H1 (cell line): ENCODE results near the gene CCDC148. TPM values are rescaled to one million over a fixed set of nuclear protein-coding genes. Genes with fewer than 3 reads are reported as not detected.
"Not testable (repeated sequence)": the region's sequence is repeated elsewhere in the genome, so short reads cannot be mapped to it uniquely, and the experiment has no call there.

ENCODE experiments used
- CTCF ChIA-PET: fragments of 300-600 bp; sonication (Branson Sonifier 250); formaldehyde crosslinking; loops from one replicate; lab custom pipeline; 2021; ENCODE audit not compliant: partially characterized antibody; lab: Charles Lee
- POLR2A ChIA-PET: fragments of 300-600 bp; sonication (Branson Sonifier 250); formaldehyde crosslinking; loops from one replicate; lab custom pipeline; 2021; ENCODE audit warnings: inconsistent platforms; ENCODE audit not compliant: partially characterized antibody; lab: Charles Lee
- DNase-seq, 2 experiments: peaks; one replicate each; pipeline versions ENCODE4 v3.0.0 to v3.0.0-alpha.2; 2010 to 2022; ENCODE audit warnings: low spot score in 2 of 2, low read depth in 1 of 2, mixed read lengths in 1 of 2
- FAIRE-seq: peaks from 2 replicates; lab custom pipeline; 2011; peaks lifted over from hg19 to GRCh38; lab: Jason Lieb, UNC
- H2AFZ ChIP-seq: 2 replicates; pipeline ENCODE4 v1.8.1; 2012; ENCODE audit warnings: low read length, inconsistent platforms
- H2AK5ac ChIP-seq: 2 replicates; pipeline ENCODE4 v1.6.1; 2013; ENCODE audit warnings: low read depth, low read length
- H2BK120ac ChIP-seq: replicated peaks from 2 replicates; pipeline ENCODE3; 2013; ENCODE audit warnings: low read depth, low read length, inconsistent platforms
- H2BK12ac ChIP-seq: 2 replicates; pipeline ENCODE4 v1.6.1; 2013; ENCODE audit warnings: low read depth, low read length
- H2BK15ac ChIP-seq: 2 replicates; pipeline ENCODE4 v1.6.1; 2013; ENCODE audit warnings: low read length
- H2BK20ac ChIP-seq: 2 replicates; pipeline ENCODE4 v1.6.1; 2013; ENCODE audit warnings: low read length
- H2BK5ac ChIP-seq: 2 replicates; pipeline ENCODE4 v1.6.1; 2013; ENCODE audit warnings: low read depth, low read length
- H3K14ac ChIP-seq: 2 replicates; pipeline ENCODE4 v1.6.1; 2013; ENCODE audit warnings: inconsistent platforms; ENCODE audit not compliant: insufficient read length
- H3K18ac ChIP-seq: 2 replicates; pipeline ENCODE4 v1.6.1; 2013; ENCODE audit warnings: low read length; ENCODE audit errors: extremely low read depth
- H3K23ac ChIP-seq: 2 replicates; pipeline ENCODE4 v1.6.1; 2013; ENCODE audit warnings: inconsistent platforms; ENCODE audit not compliant: insufficient read length
- H3K23me2 ChIP-seq: 2 replicates; pipeline ENCODE4 v1.6.1; 2013; ENCODE audit warnings: low read depth, low read length
- H3K27ac ChIP-seq: 2 replicates; pipeline ENCODE4 v1.6.1; 2011; ENCODE audit warnings: low read depth, low read length, inconsistent platforms
- H3K27me3 ChIP-seq, 4 experiments: replicated peaks in 1 of 4; 1 replicate in 1 of 4; 2 replicates in 3 of 4; pipeline versions ENCODE4 v1.6.1 to v1.8.1; 2011 to 2013; ENCODE audit warnings: low read length in 3 of 4, mild to moderate bottlenecking in 3 of 4, inconsistent platforms in 2 of 4, mixed read lengths in 2 of 4, moderate library complexity in 1 of 4; ENCODE audit not compliant: control insufficient read depth in 3 of 4, insufficient read depth in 3 of 4; ENCODE audit errors: extremely low read depth in 1 of 4
- H3K36me3 ChIP-seq, 4 experiments: 2 replicates each; pipeline versions ENCODE4 v1.6.1 to v1.8.1; 2011 to 2013; ENCODE audit warnings: mild to moderate bottlenecking in 4 of 4, low read length in 3 of 4, moderate library complexity in 2 of 4, control low read depth in 1 of 4, inconsistent platforms in 1 of 4; ENCODE audit not compliant: insufficient read depth in 4 of 4, control insufficient read depth in 2 of 4
- H3K4ac ChIP-seq: replicated peaks from 2 replicates; pipeline ENCODE3; 2013; ENCODE audit warnings: low read length, low read depth, mixed read lengths, inconsistent platforms; ENCODE audit not compliant: insufficient read length
- H3K4me1 ChIP-seq, 4 experiments: replicated peaks in 1 of 4; 1 replicate in 1 of 4; 2 replicates in 3 of 4; pipeline versions ENCODE4 v1.6.1 to v1.8.1; 2011 to 2013; ENCODE audit warnings: low read length in 3 of 4, inconsistent platforms in 2 of 4, mixed read lengths in 1 of 4; ENCODE audit not compliant: insufficient read depth in 4 of 4, control insufficient read depth in 3 of 4
- H3K4me2 ChIP-seq, 2 experiments: 2 replicates each; pipeline versions ENCODE4 v1.6.1 to v1.8.1; 2011 to 2013; ENCODE audit warnings: low read depth in 2 of 2, low read length in 2 of 2, control low read depth in 1 of 2, inconsistent platforms in 1 of 2, mild to moderate bottlenecking in 1 of 2; ENCODE audit not compliant: insufficient read depth in 1 of 2
- H3K4me3 ChIP-seq, 4 experiments: fragments of 200-600, 300-600 bp in 1 of 4; sonication (generic), shearing (Covaris generic), sonication (Bioruptor Twin) in 1 of 4; 2 replicates each; pipeline versions ENCODE4 v1.5.1 to v1.8.1; 2011 to 2016; ENCODE audit warnings: low read length in 4 of 4, low read depth in 3 of 4, control low read depth in 2 of 4, inconsistent platforms in 2 of 4, mild to moderate bottlenecking in 2 of 4, mixed read lengths in 1 of 4, moderate library complexity in 1 of 4; ENCODE audit not compliant: insufficient read depth in 2 of 4; ENCODE audit errors: extremely low read depth in 1 of 4
- H3K56ac ChIP-seq: replicated peaks from 2 replicates; pipeline ENCODE3; 2013; ENCODE audit warnings: low read depth, mild to moderate bottlenecking, mixed read lengths, low read length, inconsistent platforms; ENCODE audit not compliant: insufficient read length
- H3K79me1 ChIP-seq: 2 replicates; pipeline ENCODE4 v1.6.1; 2013; ENCODE audit warnings: low read depth, low read length, control low read depth
- H3K79me2 ChIP-seq, 2 experiments: 2 replicates each; pipeline versions ENCODE4 v1.6.1 to v1.8.1; 2012 to 2013; ENCODE audit warnings: low read length in 2 of 2, mild to moderate bottlenecking in 2 of 2, inconsistent platforms in 1 of 2; ENCODE audit not compliant: insufficient read depth in 2 of 2, control insufficient read depth in 1 of 2
- H3K9ac ChIP-seq, 4 experiments: replicated peaks in 1 of 4; 1 replicate in 1 of 4; 2 replicates in 3 of 4; pipeline versions ENCODE4 v1.6.1 to v1.8.1; 2011 to 2013; ENCODE audit warnings: low read depth in 3 of 4, low read length in 3 of 4, control low read depth in 2 of 4, mild to moderate bottlenecking in 2 of 4, moderate library complexity in 2 of 4, inconsistent platforms in 1 of 4; ENCODE audit errors: extremely low read depth in 1 of 4
- H3K9me3 ChIP-seq, 2 experiments: 2 replicates each; pipeline versions ENCODE4 v1.6.1 to v1.8.1; 2012 to 2013; ENCODE audit warnings: mild to moderate bottlenecking in 2 of 2, moderate library complexity in 2 of 2, control low read depth in 1 of 2, inconsistent platforms in 1 of 2, low read depth in 1 of 2, low read length in 1 of 2, mixed read lengths in 1 of 2; ENCODE audit not compliant: insufficient read depth in 2 of 2
- H4K20me1 ChIP-seq, 2 experiments: replicated peaks in 1 of 2; 2 replicates each; pipeline versions ENCODE3 to v1.8.1; 2011 to 2013; ENCODE audit warnings: inconsistent platforms in 2 of 2, low read length in 2 of 2, mild to moderate bottlenecking in 1 of 2; ENCODE audit not compliant: insufficient read depth in 2 of 2, control insufficient read depth in 1 of 2
- H4K5ac ChIP-seq: 2 replicates; pipeline ENCODE4 v1.6.1; 2013; ENCODE audit warnings: low read length, low read depth, mixed read lengths, inconsistent platforms; ENCODE audit not compliant: insufficient read length
- H4K8ac ChIP-seq: 2 replicates; pipeline ENCODE4 v1.8.0; 2013; ENCODE audit warnings: mild to moderate bottlenecking, moderate library complexity, low read length, inconsistent platforms; ENCODE audit not compliant: insufficient read depth; ENCODE audit errors: extremely low read depth
- H4K91ac ChIP-seq: replicated peaks from 2 replicates; pipeline ENCODE3; 2013; ENCODE audit warnings: low read length, mixed read lengths, inconsistent platforms; ENCODE audit not compliant: insufficient read length
- WGBS, 2 experiments: shearing (Covaris generic) in 1 of 2; methylation state at CpG; one replicate each; pipeline versions ENCODE4 v1.1.6 to v1.1.7; 2013 to 2015; ENCODE audit warnings: low lambda C conversion rate in 2 of 2, mixed read lengths in 2 of 2, inconsistent platforms in 1 of 2, low coverage in 1 of 2, missing lambda C conversion rate in 1 of 2; ENCODE audit not compliant: insufficient replicate concordance in 2 of 2, insufficient coverage in 1 of 2, insufficient read length in 1 of 2; ENCODE audit errors: extremely low coverage in 1 of 2, missing lambda C conversion rate in 1 of 2; 5-methylcytosine and 5-hydroxymethylcytosine counted together
- polyA plus RNA-seq, 7 experiments: library from polyadenylated mRNA; depleted of rRNA in 3 of 7; stranded (reverse) in 5 of 7; unstranded in 2 of 7; fragments of >200 nt in 5 of 7; fragments of 200-250 nt in 2 of 7; gene quantifications; 1 replicate in 5 of 7; 2 replicates in 1 of 7; 4 replicates in 1 of 7; pipeline versions ENCODE4 v1.2.1 to v1.2.3, GENCODE V29; 2011 to 2013; ENCODE audit warnings: missing spikeins in 2 of 7, mixed read lengths in 2 of 7
- total RNA-seq: library from RNA; stranded (reverse); fragmentation: NEBNext Ultra II Directional; extraction: Animal tissue kit (Norgen Biotek cat#: 25700); gene quantifications from 2 replicates; pipeline ENCODE4 v1.2.1, GENCODE V29; 2021

The CCDC148 gene
- total and polyA plus RNA-seq, 2 of the 8 experiments (the other 6 are each of a cell fraction or from before 2014, with no cell fraction given), result 0.45 to 1.3 TPM

DNA sequence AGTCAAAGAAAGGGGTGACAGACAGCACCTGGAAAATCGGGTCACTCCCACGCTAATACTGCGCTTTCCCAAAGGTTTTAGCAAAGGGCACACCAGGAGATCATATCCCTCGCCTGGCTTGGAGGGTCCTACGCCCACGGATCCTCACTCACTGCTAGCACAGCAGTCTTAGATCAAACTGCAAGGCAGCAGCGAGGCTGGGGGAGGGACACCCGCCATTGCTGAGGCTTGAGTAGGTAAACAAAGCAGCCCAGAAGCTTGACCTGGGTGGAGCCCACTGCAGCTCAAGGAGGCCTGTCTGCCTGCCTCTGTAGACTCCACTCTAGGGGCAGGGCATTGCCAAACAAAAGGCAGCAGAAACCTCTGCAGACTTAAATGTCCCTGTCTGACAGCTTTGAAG, 233.5 kb downstream of the CCDC148 start:
- H3K27me3 ChIP-seq, H3K9me3 ChIP-seq, H3K56ac ChIP-seq, H4K5ac ChIP-seq, H3K4ac ChIP-seq, H3K23me2 ChIP-seq, H2BK15ac ChIP-seq, H3K9ac ChIP-seq, H3K79me1 ChIP-seq, H3K23ac ChIP-seq, H4K8ac ChIP-seq, H2AFZ ChIP-seq, H4K20me1 ChIP-seq, H3K36me3 ChIP-seq, H2AK5ac ChIP-seq, H3K79me2 ChIP-seq, H4K91ac ChIP-seq, DNase-seq, FAIRE-seq, H3K18ac ChIP-seq, H3K4me2 ChIP-seq, H3K4me1 ChIP-seq, H2BK5ac ChIP-seq, H3K4me3 ChIP-seq, POLR2A ChIA-PET, H2BK120ac ChIP-seq, H3K27ac ChIP-seq, CTCF ChIA-PET, H2BK12ac ChIP-seq, H2BK20ac ChIP-seq, H3K14ac ChIP-seq: not testable (repeated sequence)
- WGBS, 2 experiments, result 91% methylated on average over 7 of the region's 8 CpGs; no CpG with 5 or more reads in 1 of the 2 experiments
